GM12878 (cell line): ENCODE measurements around the gene NUDT9. TPM values are rescaled to one million over a fixed set of nuclear protein-coding genes. Genes with fewer than 3 reads are reported as not detected.
A peak's percentile ranks its signal among the peaks of the same experiment; 100 is the strongest.

Experiments used
- ATF2 ChIP-seq: IDR thresholded peaks from 2 replicates; pipeline ENCODE4 v1.6.1; 2012; ENCODE audit warnings: low read length, inconsistent platforms
- ATF3 ChIP-seq: IDR thresholded peaks from 2 replicates; pipeline ENCODE4 v1.6.1; 2011; ENCODE audit warnings: low read depth, mild to moderate bottlenecking, low read length, moderate library complexity, borderline replicate concordance; ENCODE audit errors: extremely low read depth
- CBFB ChIP-seq: IDR thresholded peaks from 2 replicates; pipeline ENCODE4 v1.6.1; 2016; ENCODE audit warnings: antibody characterized with exemption, low read depth
- CREM ChIP-seq: IDR thresholded peaks from 2 replicates; pipeline ENCODE4 v1.6.1; 2014; ENCODE audit warnings: antibody characterized with exemption, low read depth
- FOS ChIP-seq: IDR thresholded peaks from 3 replicates; pipeline ENCODE4 v1.6.1; 2011; ENCODE audit warnings: borderline replicate concordance; ENCODE audit not compliant: insufficient read length; ENCODE audit errors: extremely low read depth
- HSF1 ChIP-seq: fragments of 150-350 bp; IDR thresholded peaks from 2 replicates; pipeline ENCODE4 v1.6.1; 2014; ENCODE audit warnings: mild to moderate bottlenecking, low read depth, low read length
- IKZF2 ChIP-seq, 2 experiments: fragments of 450-650 bp; IDR thresholded peaks; 2 replicates each; pipeline ENCODE4 v1.6.1; 2017; ENCODE audit warnings: mild to moderate bottlenecking in 2 of 2, moderate library complexity in 2 of 2
- LARP7 ChIP-seq: fragments of 450-650 bp; IDR thresholded peaks from 2 replicates; pipeline ENCODE4 v1.6.1; 2017; ENCODE audit warnings: mild to moderate bottlenecking
- NBN ChIP-seq: fragments of 450-650 bp; IDR thresholded peaks from 2 replicates; pipeline ENCODE4 v1.6.1; 2016
- NFIC ChIP-seq: IDR thresholded peaks from 2 replicates; pipeline ENCODE4 v1.6.1; 2012; ENCODE audit warnings: low read depth, mild to moderate bottlenecking, inconsistent platforms, low read length, moderate library complexity
- NR2C2 ChIP-seq: IDR thresholded peaks from 2 replicates; pipeline ENCODE4 v1.6.1; 2011; ENCODE audit warnings: borderline replicate concordance, low read depth; ENCODE audit not compliant: control insufficient read depth, insufficient read length
- PAX8 ChIP-seq: fragments of 450-650 bp; IDR thresholded peaks from 2 replicates; pipeline ENCODE4 v1.6.1; 2017; ENCODE audit warnings: mild to moderate bottlenecking, moderate library complexity
- PBX3 ChIP-seq: IDR thresholded peaks from 2 replicates; pipeline ENCODE4 v1.6.1; 2011; ENCODE audit warnings: mild to moderate bottlenecking, low read depth, low read length, moderate library complexity; ENCODE audit not compliant: insufficient replicate concordance
- RELA ChIP-seq: fragments of 450-650 bp; IDR thresholded peaks from 2 replicates; pipeline ENCODE4 v1.8.0; 2014; ENCODE audit warnings: borderline replicate concordance; ENCODE audit not compliant: partially characterized antibody
- SMAD1 ChIP-seq: fragments of 450-650 bp; IDR thresholded peaks from 2 replicates; pipeline ENCODE4 v1.6.1; 2018; ENCODE audit warnings: mild to moderate bottlenecking, low read depth; ENCODE audit not compliant: partially characterized antibody
- SMAD5 ChIP-seq: IDR thresholded peaks from 2 replicates; pipeline ENCODE4 v1.6.1; 2016; ENCODE audit warnings: antibody characterized with exemption, low read depth
- SUPT20H ChIP-seq: IDR thresholded peaks from 2 replicates; pipeline ENCODE4 v1.6.1; 2011; ENCODE audit warnings: low read depth, mild to moderate bottlenecking, low read length, moderate library complexity, borderline replicate concordance; ENCODE audit not compliant: control insufficient read depth
- TARDBP ChIP-seq: IDR thresholded peaks from 2 replicates; pipeline ENCODE4 v1.6.1; 2016; ENCODE audit warnings: borderline replicate concordance
- WRNIP1 ChIP-seq: IDR thresholded peaks from 2 replicates; pipeline ENCODE4 v1.6.1; 2011; ENCODE audit warnings: low read depth, low read length, improper control_type of control experiment, borderline replicate concordance
- ZNF592 ChIP-seq: fragments of 450-650 bp; IDR thresholded peaks from 2 replicates; pipeline ENCODE4 v1.6.1; 2017; ENCODE audit warnings: mild to moderate bottlenecking, moderate library complexity
- ZSCAN29 ChIP-seq: fragments of 450-650 bp; IDR thresholded peaks from 2 replicates; pipeline ENCODE4 v1.6.1; 2017; ENCODE audit warnings: mild to moderate bottlenecking, moderate library complexity
- ZZZ3 ChIP-seq: IDR thresholded peaks from 2 replicates; pipeline ENCODE4 v1.6.1; 2011; ENCODE audit warnings: low read depth; ENCODE audit not compliant: control insufficient read depth, insufficient read length
- polyA plus RNA-seq, 11 experiments: library from polyadenylated mRNA; depleted of rRNA in 4 of 11; unstranded in 6 of 11; stranded (reverse) in 5 of 11; fragments of >200 nt; fragmentation: Nextera tagmentation in 4 of 11; fragmentation: Illumina TruSeq in 1 of 11; extraction: Ambion mirVana in 4 of 11; extraction: Trizol in 1 of 11; gene quantifications; 1 replicate in 1 of 11; 2 replicates in 10 of 11; pipeline versions ENCODE4 v1.2.1 to v1.2.3, GENCODE V29; 2011 to 2016; ENCODE audit warnings: inconsistent platforms in 2 of 11, missing spikeins in 2 of 11, low read depth in 1 of 11
- total RNA-seq, 4 experiments: library from RNA; depleted of rRNA in 3 of 4; stranded (reverse); fragments of >200 nt in 3 of 4; fragmentation: Illumina TruSeq in 1 of 4; extraction: Trizol in 1 of 4; gene quantifications; 2 replicates each; pipeline versions ENCODE4 v1.2.1 to v1.2.3, GENCODE V29; 2013 to 2021

The NUDT9 gene
- total and polyA plus RNA-seq, 10 of the 15 experiments (the other 5 are each of a cell fraction or from before 2014, with no cell fraction given) = 8.4 to 28.3 (median 14.6) TPM

- no peak for TF ChIP-seq ZNF592
- no peak for TF ChIP-seq ZSCAN29
- peak; percentile 76 to 84; a peak in 3 of 4 replicates for TF ChIP-seq IKZF2 (IDR thresholded peaks at IDR 0.05)
- 0 out of 2 replicates have a peak, but pooled peaks have one; percentile 50 for TF ChIP-seq SMAD5
- TF ChIP-seq LARP7 = peak; percentile 55; the same call in 1 of the 2 replicates
- TF ChIP-seq NBN = peak; percentile 82; the same call in 1 of the 2 replicates
- no peak for TF ChIP-seq HSF1
- TF ChIP-seq CREM = peak; percentile 38
- no peak for TF ChIP-seq CBFB
- no peak for TF ChIP-seq PAX8
- TF ChIP-seq ZZZ3 = no peak
- no peak for TF ChIP-seq ATF2
- no peak for TF ChIP-seq NR2C2
- TF ChIP-seq ATF3 = no peak
- no peak for TF ChIP-seq RELA
- TF ChIP-seq SUPT20H = no peak
- no peak for TF ChIP-seq NFIC
- TF ChIP-seq WRNIP1 = 0 out of 2 replicates have a peak, but pooled peaks have one; percentile 24
- TF ChIP-seq SMAD1 = no peak
- no peak for TF ChIP-seq FOS
- TF ChIP-seq TARDBP = no peak
- TF ChIP-seq PBX3 = no peak
Observed at GRCh38 chr4:87390891-87391575, 31.3 kb upstream of the NUDT9 start, which contains the start of gene HSD17B11 (continued).
